GM12891 (cell line): Measurements from ENCODE around the gene BACH1.

Source experiments
- PAX5 ChIP-seq: IDR thresholded peaks from 2 replicates; pipeline ENCODE4 v1.6.1; 2011; ENCODE audit warnings: low read length, moderate library complexity, mild to moderate bottlenecking; ENCODE audit not compliant: insufficient read depth, severe bottlenecking
- POLR2A ChIP-seq: IDR thresholded peaks from 2 replicates; pipeline ENCODE4 v1.6.1; 2011; ENCODE audit warnings: low read depth, low read length, control low read depth
- POLR2AphosphoS5 ChIP-seq: IDR thresholded peaks from 2 replicates; pipeline ENCODE4 v1.6.1; 2011; ENCODE audit warnings: low read depth, low read length, control low read depth

GRCh38 chr21:29264721-29265120, 34.0 kb upstream of the BACH1 start:
- TF ChIP-seq POLR2A (no peak), PAX5 (no peak), POLR2AphosphoS5 (no peak)
